ENCODE data around the gene CLCF1. TPM values are rescaled to one million over a fixed set of nuclear protein-coding genes. Genes with fewer than 3 reads are reported as not detected.

The CLCF1 gene
- total and polyA plus RNA-seq, 2 of the 13 experiments (the other 11 are each of a cell fraction or from before 2014, with no cell fraction given) = 0.49 to 0.78 TPM

- TF ChIP-seq GABPB1 (CRISPR knock-in tag; IDR thresholded peaks at IDR 0.05) (peak; percentile 17; the same call in 1 of the 2 replicates), SMAD1 (CRISPR knock-in tag; IDR thresholded peaks at IDR 0.05; ENCODE audit: borderline replicate concordance, low read depth) (no peak), BRD4 (CRISPR knock-in tag; IDR thresholded peaks at IDR 0.05) (no peak), ZNF263 (CRISPR knock-in tag; IDR thresholded peaks at IDR 0.05) (peak; percentile 86), ZNF687 (CRISPR knock-in tag; IDR thresholded peaks at IDR 0.05) (peak; percentile 11; the same call in 1 of the 2 replicates)
- TF ChIP-seq, protein P1, sequence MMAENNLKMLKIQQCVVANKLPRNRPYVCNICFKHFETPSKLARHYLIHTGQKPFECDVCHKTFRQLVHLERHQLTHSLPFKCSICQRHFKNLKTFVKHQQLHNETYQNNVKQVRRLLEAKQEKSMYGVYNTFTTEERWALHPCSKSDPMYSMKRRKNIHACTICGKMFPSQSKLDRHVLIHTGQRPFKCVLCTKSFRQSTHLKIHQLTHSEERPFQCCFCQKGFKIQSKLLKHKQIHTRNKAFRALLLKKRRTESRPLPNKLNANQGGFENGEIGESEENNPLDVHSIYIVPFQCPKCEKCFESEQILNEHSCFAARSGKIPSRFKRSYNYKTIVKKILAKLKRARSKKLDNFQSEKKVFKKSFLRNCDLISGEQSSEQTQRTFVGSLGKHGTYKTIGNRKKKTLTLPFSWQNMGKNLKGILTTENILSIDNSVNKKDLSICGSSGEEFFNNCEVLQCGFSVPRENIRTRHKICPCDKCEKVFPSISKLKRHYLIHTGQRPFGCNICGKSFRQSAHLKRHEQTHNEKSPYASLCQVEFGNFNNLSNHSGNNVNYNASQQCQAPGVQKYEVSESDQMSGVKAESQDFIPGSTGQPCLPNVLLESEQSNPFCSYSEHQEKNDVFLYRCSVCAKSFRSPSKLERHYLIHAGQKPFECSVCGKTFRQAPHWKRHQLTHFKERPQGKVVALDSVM (CRISPR knock-in tag; IDR thresholded peaks at IDR 0.05) = 0 out of 2 replicates have a peak, but pooled peaks have one; percentile 27
Observed at GRCh38 chr11:67406969-67407687, 33.7 kb upstream of the CLCF1 start (continued).

All from HepG2 (cell line).